Measurements from ENCODE around the gene ZFHX3. TPM values are rescaled to one million over a fixed set of nuclear protein-coding genes. Genes with fewer than 3 reads are reported as not detected.

ZFHX3 gene
- total and polyA plus RNA-seq, 2 donors from 2014 or later = 2.3 to 29.3 TPM

DNA sequence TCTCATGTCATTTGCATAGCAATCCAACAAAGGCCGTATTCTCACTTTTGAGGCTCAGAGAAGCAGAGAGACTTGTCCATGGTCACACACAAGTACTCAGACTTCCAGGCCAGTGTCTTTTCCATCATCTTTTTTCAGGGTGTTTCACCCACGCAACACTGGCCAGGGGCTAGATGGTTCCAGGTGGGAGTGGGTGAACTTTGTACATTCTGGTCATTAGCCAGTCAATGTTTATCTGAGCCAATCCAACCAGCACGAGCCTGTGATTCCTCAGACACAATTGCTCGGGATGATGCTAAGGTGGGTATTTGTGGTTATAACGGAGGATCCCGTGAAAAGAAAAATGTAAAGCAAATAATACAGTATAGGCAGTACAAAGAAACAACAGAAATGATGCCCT is 56.3 kb downstream of the ZFHX3 start:
- Histone ChIP-seq H3K9ac (ENCODE audit: low read length in 3 of 3) (no peak overlapping the region), H3K36me3 (ENCODE audit: control insufficient read depth in 2 of 3, insufficient read depth in 3 of 3, low read length in 3 of 3) (no peaks in the 10 kb centered on the region), H3K4me1 (ENCODE audit: control insufficient read depth in 2 of 3, insufficient read depth in 2 of 3, low read depth in 1 of 3, low read length in 3 of 3) (peaks cover 0 to 34% (median 15%) of the 10 kb centered on the region in 3 donors), H3K27me3 (ENCODE audit: control insufficient read depth, insufficient read depth, low read length) (no peaks in the 10 kb centered on the region), H3K4me3 (ENCODE audit: low read length in 3 of 3) (no peak overlapping the region), H3K9me3 (ENCODE audit: control insufficient read depth in 2 of 3, insufficient read depth in 1 of 3, low read length in 3 of 3) (no peaks in the 10 kb centered on the region), H3K27ac (ENCODE audit: low read depth in 2 of 2, low read length in 2 of 2) (no peak overlapping the region)
- DNase-seq (peak in 2 of 5 donors; percentile 35 to 60), FAIRE-seq (no peak)
- TF ChIP-seq, protein P1, sequence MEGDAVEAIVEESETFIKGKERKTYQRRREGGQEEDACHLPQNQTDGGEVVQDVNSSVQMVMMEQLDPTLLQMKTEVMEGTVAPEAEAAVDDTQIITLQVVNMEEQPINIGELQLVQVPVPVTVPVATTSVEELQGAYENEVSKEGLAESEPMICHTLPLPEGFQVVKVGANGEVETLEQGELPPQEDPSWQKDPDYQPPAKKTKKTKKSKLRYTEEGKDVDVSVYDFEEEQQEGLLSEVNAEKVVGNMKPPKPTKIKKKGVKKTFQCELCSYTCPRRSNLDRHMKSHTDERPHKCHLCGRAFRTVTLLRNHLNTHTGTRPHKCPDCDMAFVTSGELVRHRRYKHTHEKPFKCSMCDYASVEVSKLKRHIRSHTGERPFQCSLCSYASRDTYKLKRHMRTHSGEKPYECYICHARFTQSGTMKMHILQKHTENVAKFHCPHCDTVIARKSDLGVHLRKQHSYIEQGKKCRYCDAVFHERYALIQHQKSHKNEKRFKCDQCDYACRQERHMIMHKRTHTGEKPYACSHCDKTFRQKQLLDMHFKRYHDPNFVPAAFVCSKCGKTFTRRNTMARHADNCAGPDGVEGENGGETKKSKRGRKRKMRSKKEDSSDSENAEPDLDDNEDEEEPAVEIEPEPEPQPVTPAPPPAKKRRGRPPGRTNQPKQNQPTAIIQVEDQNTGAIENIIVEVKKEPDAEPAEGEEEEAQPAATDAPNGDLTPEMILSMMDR (IDR thresholded peaks at IDR 0.05; ENCODE audit: borderline replicate concordance, extremely low read depth, insufficient read depth) = no peak
- intact Hi-C loops (cut with DNase I) = no loop called here

DNA sequence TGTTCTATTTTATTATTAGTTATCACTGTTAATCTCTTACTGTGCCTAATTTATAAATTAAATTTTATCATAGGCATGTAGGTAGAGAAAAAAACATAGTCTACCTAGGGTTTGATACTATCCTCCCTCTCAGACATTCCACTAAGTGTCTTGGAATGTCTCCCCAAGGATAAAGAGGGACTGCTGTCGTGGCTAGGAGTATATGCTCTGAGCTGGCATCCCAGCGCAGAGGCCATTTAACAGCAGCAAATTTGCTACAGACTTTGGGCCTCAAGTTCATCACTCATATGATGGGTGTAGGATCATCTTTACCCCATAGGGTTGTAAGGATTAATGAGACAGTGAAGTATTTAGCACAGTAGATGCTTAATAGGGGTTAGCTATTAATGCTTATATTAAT is 56.7 kb downstream of the ZFHX3 start:
- TF ChIP-seq, protein P1 (IDR thresholded peaks at IDR 0.05; ENCODE audit: borderline replicate concordance, extremely low read depth, insufficient read depth) = no peak
- FAIRE-seq (no peak), DNase-seq (no peak)
- H3K9ac ChIP-seq (ENCODE audit: low read length in 3 of 3) = no peak overlapping the region
- no peaks in the 10 kb centered on the region for H3K36me3 ChIP-seq (ENCODE audit: control insufficient read depth in 2 of 3, insufficient read depth in 3 of 3, low read length in 3 of 3)
- H3K9me3 ChIP-seq (ENCODE audit: control insufficient read depth in 2 of 3, insufficient read depth in 1 of 3, low read length in 3 of 3) = no peaks in the 10 kb centered on the region
- no peak overlapping the region for H3K4me3 ChIP-seq (ENCODE audit: low read length in 3 of 3)
- peaks cover 0 to 38% (median 15%) of the 10 kb centered on the region in 3 donors for H3K4me1 ChIP-seq (ENCODE audit: control insufficient read depth in 2 of 3, insufficient read depth in 2 of 3, low read depth in 1 of 3, low read length in 3 of 3)
- intact Hi-C loops (cut with DNase I) = no loop called here
- H3K27ac ChIP-seq (ENCODE audit: low read depth in 2 of 2, low read length in 2 of 2) = no peak overlapping the region
- no peaks in the 10 kb centered on the region for H3K27me3 ChIP-seq (ENCODE audit: control insufficient read depth, insufficient read depth, low read length)

DNA sequence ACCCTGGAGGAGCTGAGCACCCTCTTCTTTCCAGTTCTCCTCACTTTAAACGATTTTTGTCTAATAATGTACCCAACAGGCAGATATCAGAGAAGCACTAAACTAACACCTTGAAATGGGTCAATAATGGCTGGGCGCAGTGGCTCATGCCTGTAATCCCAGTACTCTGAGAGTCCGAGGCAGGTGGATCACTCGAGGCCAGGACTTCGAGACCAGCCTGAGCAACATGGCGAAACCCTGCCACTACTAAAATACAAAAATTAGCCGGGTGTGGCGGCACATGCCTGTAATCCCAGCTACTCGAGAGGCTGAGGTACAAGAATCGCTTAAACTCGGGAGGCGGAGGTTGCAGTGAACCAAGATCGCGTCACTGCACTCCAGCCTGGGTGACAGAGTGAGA is 57.4 kb downstream of the ZFHX3 start:
- DNase-seq (no peak), FAIRE-seq (no peak)
- Histone ChIP-seq H3K4me1 (ENCODE audit: control insufficient read depth in 2 of 3, insufficient read depth in 2 of 3, low read depth in 1 of 3, low read length in 3 of 3) (peaks cover 0 to 44% (median 17%) of the 10 kb centered on the region in 3 donors), H3K4me3 (ENCODE audit: low read length in 3 of 3) (no peak overlapping the region), H3K9ac (ENCODE audit: low read length in 3 of 3) (no peak overlapping the region), H3K9me3 (ENCODE audit: control insufficient read depth in 2 of 3, insufficient read depth in 1 of 3, low read length in 3 of 3) (no peaks in the 10 kb centered on the region), H3K27me3 (ENCODE audit: control insufficient read depth, insufficient read depth, low read length) (no peaks in the 10 kb centered on the region), H3K36me3 (ENCODE audit: control insufficient read depth in 2 of 3, insufficient read depth in 3 of 3, low read length in 3 of 3) (no peaks in the 10 kb centered on the region), H3K27ac (ENCODE audit: low read depth in 2 of 2, low read length in 2 of 2) (no peak overlapping the region)
- intact Hi-C loops (cut with DNase I) = no loop called here
- TF ChIP-seq, protein P1 (IDR thresholded peaks at IDR 0.05; ENCODE audit: borderline replicate concordance, extremely low read depth, insufficient read depth) = no peak

Measured in kidney (tissue), 14 donors.